Hepatocyte (in vitro differentiated cells): ENCODE results near the gene LRP1B.

Source experiments
- CTCF ChIP-seq: fragments of 200-600 bp; sonication (generic); IDR thresholded peaks from 2 replicates; pipeline ENCODE4 v1.5.1; 2016; ENCODE audit warnings: antibody characterized with exemption, mild to moderate bottlenecking; ENCODE audit not compliant: poor library complexity
- EZH2phosphoT487 ChIP-seq: fragments of 200-600 bp; sonication (generic); IDR thresholded peaks from one replicate; pipeline ENCODE4 v1.6.1; 2018; ENCODE audit warnings: antibody characterized with exemption, mild to moderate bottlenecking, low read depth, moderate library complexity; ENCODE audit not compliant: unreplicated experiment, severe bottlenecking

DNA sequence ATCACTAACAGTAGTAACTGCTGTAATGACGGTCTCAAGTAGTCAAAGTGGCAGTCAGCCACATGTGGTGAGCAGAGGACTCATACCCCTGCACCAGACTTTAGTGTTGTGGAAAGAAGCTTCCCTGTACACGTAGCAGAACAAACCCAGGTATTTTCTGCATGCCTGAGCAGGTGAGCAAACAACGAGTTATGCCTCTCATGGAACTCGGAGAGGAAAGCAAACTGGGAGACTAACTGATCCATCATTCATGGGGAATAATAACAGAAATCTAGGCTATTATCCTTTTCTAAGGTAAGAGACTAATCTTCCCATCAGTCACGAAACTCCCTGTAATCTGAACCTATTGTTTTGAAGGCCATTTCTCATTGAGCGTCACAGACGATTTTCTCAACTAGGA lies 1855.4 kb downstream of the LRP1B start:
- TF ChIP-seq EZH2phosphoT487 (no peak), CTCF (no peak)
